ENCODE measurements around the gene DBNL.

GRCh38 chr7:44060091-44060947 is 15.8 kb downstream of the DBNL start:
- TF ChIP-seq, protein P1, sequence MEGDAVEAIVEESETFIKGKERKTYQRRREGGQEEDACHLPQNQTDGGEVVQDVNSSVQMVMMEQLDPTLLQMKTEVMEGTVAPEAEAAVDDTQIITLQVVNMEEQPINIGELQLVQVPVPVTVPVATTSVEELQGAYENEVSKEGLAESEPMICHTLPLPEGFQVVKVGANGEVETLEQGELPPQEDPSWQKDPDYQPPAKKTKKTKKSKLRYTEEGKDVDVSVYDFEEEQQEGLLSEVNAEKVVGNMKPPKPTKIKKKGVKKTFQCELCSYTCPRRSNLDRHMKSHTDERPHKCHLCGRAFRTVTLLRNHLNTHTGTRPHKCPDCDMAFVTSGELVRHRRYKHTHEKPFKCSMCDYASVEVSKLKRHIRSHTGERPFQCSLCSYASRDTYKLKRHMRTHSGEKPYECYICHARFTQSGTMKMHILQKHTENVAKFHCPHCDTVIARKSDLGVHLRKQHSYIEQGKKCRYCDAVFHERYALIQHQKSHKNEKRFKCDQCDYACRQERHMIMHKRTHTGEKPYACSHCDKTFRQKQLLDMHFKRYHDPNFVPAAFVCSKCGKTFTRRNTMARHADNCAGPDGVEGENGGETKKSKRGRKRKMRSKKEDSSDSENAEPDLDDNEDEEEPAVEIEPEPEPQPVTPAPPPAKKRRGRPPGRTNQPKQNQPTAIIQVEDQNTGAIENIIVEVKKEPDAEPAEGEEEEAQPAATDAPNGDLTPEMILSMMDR (IDR thresholded peaks at IDR 0.05; ENCODE audit: poor library complexity, severe bottlenecking): no peak
- no peak for TF ChIP-seq EP300 (conservative IDR thresholded peaks at IDR 0.05; ENCODE audit: poor library complexity, severe bottlenecking)
- no peak for TF ChIP-seq EZH2 (IDR thresholded peaks at IDR 0.05; ENCODE audit: borderline replicate concordance, insufficient read depth, low read length, poor library complexity, severe bottlenecking)

All from neural cell (in vitro differentiated cells).